Panc1 (cell line): ENCODE results near the gene ZNF81. TPM values are rescaled to one million over a fixed set of nuclear protein-coding genes. Genes with fewer than 3 reads are reported as not detected.

Source experiments
- ATAC-seq: fragments of 200-7000 bp; cut with Tn5 transposase; 2 replicates; pipeline ENCODE4 v1.9.1; 2020; ENCODE audit warnings: mild to moderate bottlenecking, moderate library complexity
- BruUV-seq: library from RNA; stranded (reverse); fragments of 400-500 nt; replicated peaks from 2 replicates; lab custom pipeline; 2021; lab: Mats Ljungman, UMichigan
- CTCF ChIA-PET: fragments of 300-600 bp; sonication (Branson Sonifier 250); formaldehyde crosslinking; loops from one replicate; lab custom pipeline; 2022; ENCODE audit warnings: antibody characterized with exemption; lab: Charles Lee
- POLR2A ChIA-PET: fragments of 300-600 bp; sonication (Branson Sonifier 250); formaldehyde crosslinking; loops from one replicate; lab custom pipeline; 2022; ENCODE audit warnings: antibody characterized with exemption; lab: Charles Lee
- DNase-seq: peaks from one replicate; pipeline ENCODE4 v3.0.0-alpha.2; 2010; ENCODE audit warnings: low read depth, low spot score
- H3K27ac ChIP-seq: 2 replicates; pipeline ENCODE4 v1.5.1; 2011; ENCODE audit warnings: mild to moderate bottlenecking, low read length, inconsistent platforms
- H3K27me3 ChIP-seq: fragments of 200-500 bp; sonication (Bioruptor generic); 2 replicates; pipeline ENCODE4 v1.6.0; 2014; ENCODE audit warnings: low read length, inconsistent platforms; ENCODE audit not compliant: control insufficient read depth, insufficient read depth
- H3K36me3 ChIP-seq: fragments of 200-500 bp; sonication (Bioruptor generic); 2 replicates; pipeline ENCODE4 v1.5.1; 2014; ENCODE audit warnings: inconsistent platforms, mild to moderate bottlenecking, low read length, moderate library complexity; ENCODE audit not compliant: control insufficient read depth, insufficient read depth
- H3K4me1 ChIP-seq: 2 replicates; pipeline ENCODE4 v1.5.1; 2011; ENCODE audit warnings: inconsistent platforms, mild to moderate bottlenecking, low read length, moderate library complexity; ENCODE audit not compliant: control insufficient read depth, insufficient read depth
- H3K4me3 ChIP-seq, 2 experiments: 2 replicates each; pipeline ENCODE4 v1.5.1; 2011 to 2012; ENCODE audit warnings: low read depth in 2 of 2, low read length in 2 of 2, mild to moderate bottlenecking in 2 of 2, inconsistent platforms in 1 of 2, moderate library complexity in 1 of 2
- H3K9me3 ChIP-seq: fragments of 200-500 bp; sonication (Bioruptor generic); 2 replicates; pipeline ENCODE4 v1.5.1; 2014; ENCODE audit warnings: low read depth, mild to moderate bottlenecking, inconsistent platforms, low read length, moderate library complexity; ENCODE audit not compliant: control insufficient read depth, insufficient read depth
- CTCF ChIP-seq: fragments of 450-650 bp; IDR thresholded peaks from 2 replicates; pipeline ENCODE4 v1.5.1; 2017; ENCODE audit warnings: mild to moderate bottlenecking
- POLR2AphosphoS5 ChIP-seq: IDR thresholded peaks from 2 replicates; pipeline ENCODE4 v1.6.1; 2012; ENCODE audit warnings: mild to moderate bottlenecking, low read depth, low read length, moderate library complexity
- REST ChIP-seq, 2 experiments: IDR thresholded peaks; 2 replicates each; pipeline ENCODE4 v1.6.1; 2011 to 2012; ENCODE audit warnings: low read depth in 2 of 2, control low read depth in 1 of 2, low read length in 1 of 2, mild to moderate bottlenecking in 1 of 2, moderate library complexity in 1 of 2; ENCODE audit not compliant: insufficient read depth in 1 of 2
- SIN3A ChIP-seq: IDR thresholded peaks from 2 replicates; pipeline ENCODE4 v1.6.1; 2012; ENCODE audit warnings: low read depth, mild to moderate bottlenecking, low read length, moderate library complexity, borderline replicate concordance; ENCODE audit not compliant: insufficient read depth
- TCF7L2 ChIP-seq: IDR thresholded peaks from 2 replicates; pipeline ENCODE4 v1.6.1; 2011; ENCODE audit warnings: mild to moderate bottlenecking, low read depth, low read length, inconsistent platforms
- in situ Hi-C: cut with HindIII; loops from 2 replicates; pipeline ENCODE4 v1.10.0; 2016; ENCODE audit warnings: low sequenced_read_pairs, low pct_unique_long_range_greater_than_20kb
- intact Hi-C: fragments of 100-400 bp; cut with micrococcal nuclease; formaldehyde crosslinking; loops from one replicate; pipeline ENCODE4 v1.10.0; 2022; ENCODE audit not compliant: unreplicated experiment
- total RNA-seq: library from RNA; stranded (reverse); gene quantifications from one replicate; pipeline ENCODE4 v1.2.1, GENCODE V29; 2021; ENCODE audit not compliant: unreplicated experiment

ZNF81 gene
- total RNA-seq, 1 experiment from 2014 or later, result 10.7 TPM

- DNase-seq (no peak), ATAC-seq (no peak)
- POLR2A ChIA-PET, result no interaction called here
- no peaks in the 10 kb centered on the region for H3K9me3 ChIP-seq
- TF ChIP-seq CTCF (no peak), SIN3A (no peak), REST (IDR thresholded peaks at IDR 0.05; ENCODE audit: insufficient read depth in 1 of 2, low read depth in 2 of 2, low read length in 1 of 2) (no peak), TCF7L2 (no peak), POLR2AphosphoS5 (no peak)
- H3K27ac ChIP-seq, result no peak overlapping the region
- in situ Hi-C loops (no loop called here), intact Hi-C loops (no loop called here)
- BruUV-seq, result no TSS peak
- no peak overlapping the region for H3K4me3 ChIP-seq
- H3K4me1 ChIP-seq, result no peaks in the 10 kb centered on the region
- H3K27me3 ChIP-seq, result no peaks in the 10 kb centered on the region
- CTCF ChIA-PET, result no interaction called here
- no peaks in the 10 kb centered on the region for H3K36me3 ChIP-seq
Observed at GRCh38 chrX:47864785-47865184, 28.1 kb downstream of the ZNF81 start.

GRCh38 chrX:47873123-47873522 lies 36.4 kb downstream of the ZNF81 start:
- DNase-seq, result no peak
- ChIA-PET POLR2A (no interaction called here), CTCF (no interaction called here)
- Histone ChIP-seq H3K4me1 (no peaks in the 10 kb centered on the region), H3K27ac (no peak overlapping the region), H3K9me3 (no peaks in the 10 kb centered on the region), H3K4me3 (no peak overlapping the region), H3K27me3 (no peaks in the 10 kb centered on the region), H3K36me3 (no peaks in the 10 kb centered on the region)
- intact Hi-C loops, result no loop called here
- ATAC-seq, result no peak
- BruUV-seq, result no TSS peak
- TF ChIP-seq CTCF (no peak), REST (IDR thresholded peaks at IDR 0.05; ENCODE audit: insufficient read depth in 1 of 2, low read depth in 2 of 2, low read length in 1 of 2) (no peak), SIN3A (no peak), POLR2AphosphoS5 (no peak), TCF7L2 (no peak)
- in situ Hi-C loops, result no loop called here
